ENCODE data around the gene CAMKK1.

DNA sequence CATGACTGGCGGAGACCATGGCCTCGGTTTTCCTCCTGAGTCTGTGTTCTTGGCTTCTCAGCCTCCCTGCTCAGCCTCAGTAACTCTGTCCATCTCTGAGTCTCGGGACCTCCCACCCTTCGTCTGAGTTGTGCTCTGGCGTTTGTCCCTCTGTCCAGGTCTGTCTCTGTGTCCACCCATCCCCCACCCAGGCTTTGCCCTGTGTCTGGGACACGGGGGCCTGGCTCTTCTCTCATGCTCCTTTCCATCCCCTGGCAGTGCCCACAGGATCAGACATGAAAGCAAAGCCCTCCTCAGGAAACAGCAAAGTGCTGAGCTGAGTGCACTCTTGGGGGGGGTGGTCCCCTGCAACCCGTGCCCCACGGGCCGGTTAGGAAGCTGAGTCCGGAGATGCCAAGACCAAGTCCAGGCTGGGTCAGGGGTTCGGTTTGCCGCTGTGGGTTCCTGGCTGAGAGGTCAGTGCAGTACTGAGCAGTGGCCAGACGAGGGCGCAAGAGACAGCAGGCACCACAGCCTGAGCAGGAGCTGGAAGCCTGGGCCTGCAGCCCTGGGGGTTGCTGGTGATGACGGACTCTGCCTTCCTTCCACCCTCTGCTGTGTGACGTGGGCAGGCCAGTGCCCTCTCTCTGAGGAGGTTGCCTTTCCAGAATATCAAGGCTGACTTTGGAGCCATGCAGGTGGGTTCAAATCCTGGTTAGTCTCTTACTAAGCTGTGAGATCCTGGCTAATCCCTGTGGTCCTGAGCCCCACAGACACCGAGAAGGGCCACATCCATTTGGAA, 20.9 kb upstream of the CAMKK1 start:
- TF ChIP-seq, protein P1, sequence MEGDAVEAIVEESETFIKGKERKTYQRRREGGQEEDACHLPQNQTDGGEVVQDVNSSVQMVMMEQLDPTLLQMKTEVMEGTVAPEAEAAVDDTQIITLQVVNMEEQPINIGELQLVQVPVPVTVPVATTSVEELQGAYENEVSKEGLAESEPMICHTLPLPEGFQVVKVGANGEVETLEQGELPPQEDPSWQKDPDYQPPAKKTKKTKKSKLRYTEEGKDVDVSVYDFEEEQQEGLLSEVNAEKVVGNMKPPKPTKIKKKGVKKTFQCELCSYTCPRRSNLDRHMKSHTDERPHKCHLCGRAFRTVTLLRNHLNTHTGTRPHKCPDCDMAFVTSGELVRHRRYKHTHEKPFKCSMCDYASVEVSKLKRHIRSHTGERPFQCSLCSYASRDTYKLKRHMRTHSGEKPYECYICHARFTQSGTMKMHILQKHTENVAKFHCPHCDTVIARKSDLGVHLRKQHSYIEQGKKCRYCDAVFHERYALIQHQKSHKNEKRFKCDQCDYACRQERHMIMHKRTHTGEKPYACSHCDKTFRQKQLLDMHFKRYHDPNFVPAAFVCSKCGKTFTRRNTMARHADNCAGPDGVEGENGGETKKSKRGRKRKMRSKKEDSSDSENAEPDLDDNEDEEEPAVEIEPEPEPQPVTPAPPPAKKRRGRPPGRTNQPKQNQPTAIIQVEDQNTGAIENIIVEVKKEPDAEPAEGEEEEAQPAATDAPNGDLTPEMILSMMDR (IDR thresholded peaks at IDR 0.05; ENCODE audit: borderline replicate concordance, extremely low read depth, low read length, poor library complexity, severe bottlenecking), result peak; percentile 98
- no peak for TF ChIP-seq EZH2 (IDR thresholded peaks at IDR 0.05; ENCODE audit: borderline replicate concordance, low read depth, low read length, severe bottlenecking)

Data from DND-41 (cell line).